GM12873 (cell line): Measurements from ENCODE around the gene NXN.

Experiments
- TF ChIP-seq, protein P1 (sequence below): IDR thresholded peaks from 2 replicates; pipeline ENCODE4 v1.5.1; 2012; ENCODE audit warnings: low read depth, mild to moderate bottlenecking, moderate library complexity, low read length, control low read depth; ENCODE audit not compliant: insufficient read depth; ENCODE audit errors: missing control alignments

NXN gene

DNA sequence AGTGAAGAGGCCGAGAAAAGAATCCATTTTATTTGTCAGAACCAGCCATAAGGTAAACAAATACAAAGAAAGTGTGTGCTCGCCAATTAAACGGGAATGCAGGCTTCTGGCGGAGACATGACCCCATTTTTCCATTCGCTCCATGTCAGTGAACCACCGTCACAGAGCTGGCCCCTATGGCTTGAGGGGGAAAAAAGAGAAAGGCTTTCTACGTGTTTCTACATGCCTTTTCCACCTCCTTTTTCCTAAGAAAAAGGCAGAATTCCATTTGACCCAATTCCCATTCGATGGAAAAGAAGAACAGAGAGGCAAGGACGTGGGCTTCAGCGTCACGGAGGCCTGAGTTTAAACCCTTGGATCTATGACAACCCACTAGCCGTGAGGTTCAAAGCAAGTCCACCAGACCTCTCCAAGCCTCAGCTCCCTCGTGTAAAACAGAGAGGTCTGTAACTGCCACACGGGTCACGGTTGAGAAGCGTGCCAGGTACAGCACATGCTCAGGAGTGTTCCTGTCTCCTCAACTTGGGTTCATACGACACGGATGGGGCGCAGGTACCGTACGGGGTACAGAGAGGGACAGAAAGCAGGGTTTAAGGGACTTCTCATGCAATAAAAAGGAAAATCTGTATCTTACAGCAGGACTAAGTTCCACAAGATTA, 91.9 kb downstream of the NXN start:
- TF ChIP-seq, protein P1, sequence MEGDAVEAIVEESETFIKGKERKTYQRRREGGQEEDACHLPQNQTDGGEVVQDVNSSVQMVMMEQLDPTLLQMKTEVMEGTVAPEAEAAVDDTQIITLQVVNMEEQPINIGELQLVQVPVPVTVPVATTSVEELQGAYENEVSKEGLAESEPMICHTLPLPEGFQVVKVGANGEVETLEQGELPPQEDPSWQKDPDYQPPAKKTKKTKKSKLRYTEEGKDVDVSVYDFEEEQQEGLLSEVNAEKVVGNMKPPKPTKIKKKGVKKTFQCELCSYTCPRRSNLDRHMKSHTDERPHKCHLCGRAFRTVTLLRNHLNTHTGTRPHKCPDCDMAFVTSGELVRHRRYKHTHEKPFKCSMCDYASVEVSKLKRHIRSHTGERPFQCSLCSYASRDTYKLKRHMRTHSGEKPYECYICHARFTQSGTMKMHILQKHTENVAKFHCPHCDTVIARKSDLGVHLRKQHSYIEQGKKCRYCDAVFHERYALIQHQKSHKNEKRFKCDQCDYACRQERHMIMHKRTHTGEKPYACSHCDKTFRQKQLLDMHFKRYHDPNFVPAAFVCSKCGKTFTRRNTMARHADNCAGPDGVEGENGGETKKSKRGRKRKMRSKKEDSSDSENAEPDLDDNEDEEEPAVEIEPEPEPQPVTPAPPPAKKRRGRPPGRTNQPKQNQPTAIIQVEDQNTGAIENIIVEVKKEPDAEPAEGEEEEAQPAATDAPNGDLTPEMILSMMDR: no peak

DNA sequence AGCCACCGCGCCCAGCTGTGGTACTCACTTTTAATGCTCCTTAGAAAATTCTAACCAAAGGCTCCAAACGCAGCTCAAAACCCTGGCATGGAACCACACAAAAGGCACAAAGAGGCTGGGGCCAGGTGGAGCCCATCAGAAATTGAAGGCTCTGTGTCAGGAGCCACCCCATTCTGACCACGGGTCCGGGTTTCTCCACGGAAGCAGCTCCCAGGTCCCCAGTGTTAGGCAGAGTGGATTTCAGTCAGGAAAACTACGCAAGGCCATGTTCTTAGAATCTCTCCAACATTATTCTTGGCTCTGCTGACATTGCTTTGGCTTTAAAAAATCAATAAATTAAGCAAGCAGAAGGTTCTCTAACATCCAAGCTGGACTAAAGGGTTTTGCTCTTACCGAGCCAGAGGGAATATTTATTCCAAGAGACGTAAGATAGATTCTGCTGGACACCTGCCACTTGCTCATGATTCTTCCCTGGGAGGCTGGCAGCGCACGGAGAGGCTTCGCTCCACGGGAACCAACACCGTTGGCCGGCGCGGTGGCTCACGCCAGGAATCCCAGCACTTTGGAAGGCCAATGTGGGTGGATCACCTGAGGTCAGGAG, 93.5 kb downstream of the NXN start:
- TF ChIP-seq, protein P1: no peak

DNA sequence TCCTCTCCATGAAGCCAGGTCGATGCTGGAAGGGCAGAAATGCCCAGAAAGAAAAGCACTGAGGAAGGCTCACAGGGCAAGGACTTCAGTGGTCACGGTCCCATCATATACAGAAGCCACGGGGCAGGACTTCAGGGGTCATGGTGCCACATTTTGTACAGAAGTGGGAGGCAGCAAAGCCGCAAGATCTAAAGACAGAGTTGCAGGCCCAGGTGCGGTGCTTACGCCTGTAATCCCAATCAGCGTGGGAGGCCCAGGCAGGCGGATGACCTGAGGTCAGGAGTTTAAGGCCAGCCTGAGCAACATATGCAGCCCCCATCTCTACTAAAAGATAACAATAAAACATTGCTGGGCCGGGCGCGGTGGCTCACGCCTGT, 96.0 kb downstream of the NXN start:
- TF ChIP-seq, protein P1: no peak

DNA sequence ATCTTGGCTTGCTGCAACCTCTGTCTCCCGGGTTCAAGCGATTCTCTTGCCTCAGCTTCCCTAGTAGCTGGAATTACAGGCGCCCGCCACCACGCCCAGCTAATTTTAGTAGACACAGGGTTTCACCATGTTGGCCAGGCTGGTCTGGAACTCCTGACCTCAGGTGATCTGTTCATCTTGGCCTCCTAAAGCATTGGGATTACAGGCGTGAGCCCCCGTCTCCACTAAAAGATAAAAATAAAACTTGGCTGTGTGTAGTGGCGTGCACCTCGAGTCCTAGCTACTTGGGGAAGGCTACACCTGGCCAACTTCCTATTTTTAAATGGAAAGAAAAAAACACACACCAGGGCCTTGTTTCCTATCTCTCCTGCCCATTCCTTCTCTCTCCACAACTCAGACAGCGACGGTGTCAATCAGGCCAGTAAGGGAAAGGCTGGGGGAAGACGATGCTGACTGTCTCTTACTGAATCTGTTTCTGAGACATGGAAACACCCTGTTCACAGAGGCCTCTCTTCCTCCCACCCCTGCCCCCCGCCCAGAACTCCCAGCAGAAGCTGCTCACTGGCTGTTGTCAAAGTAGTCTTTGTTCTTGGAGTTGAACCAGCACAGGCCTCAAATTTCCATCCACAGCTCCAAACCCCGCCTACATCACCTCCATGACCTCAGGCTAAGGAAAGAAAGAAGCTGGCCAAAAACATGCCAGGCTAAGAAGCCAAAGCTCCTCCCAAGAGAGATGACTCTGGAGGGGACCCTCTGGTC, 96.6 kb downstream of the NXN start:
- TF ChIP-seq, protein P1: no peak

DNA sequence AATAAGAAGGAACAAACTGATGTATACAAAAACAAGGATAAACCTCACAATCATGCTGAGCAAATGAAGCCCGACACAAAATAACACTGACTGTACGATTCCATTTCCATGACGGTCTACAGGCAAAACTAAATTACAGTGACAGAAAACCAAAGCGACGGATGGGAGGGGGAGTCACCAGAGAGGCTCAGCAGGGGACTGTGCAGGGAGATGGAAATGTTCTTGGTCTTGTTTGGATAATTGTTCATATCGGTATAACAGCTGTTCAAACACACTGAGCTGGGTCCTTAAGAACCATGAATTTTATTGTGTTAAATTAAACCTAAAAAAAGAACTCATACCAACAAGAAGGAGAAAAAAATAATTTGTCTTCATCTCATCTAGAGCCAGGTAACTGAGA, 97.8 kb downstream of the NXN start:
- TF ChIP-seq, protein P1: no peak

DNA sequence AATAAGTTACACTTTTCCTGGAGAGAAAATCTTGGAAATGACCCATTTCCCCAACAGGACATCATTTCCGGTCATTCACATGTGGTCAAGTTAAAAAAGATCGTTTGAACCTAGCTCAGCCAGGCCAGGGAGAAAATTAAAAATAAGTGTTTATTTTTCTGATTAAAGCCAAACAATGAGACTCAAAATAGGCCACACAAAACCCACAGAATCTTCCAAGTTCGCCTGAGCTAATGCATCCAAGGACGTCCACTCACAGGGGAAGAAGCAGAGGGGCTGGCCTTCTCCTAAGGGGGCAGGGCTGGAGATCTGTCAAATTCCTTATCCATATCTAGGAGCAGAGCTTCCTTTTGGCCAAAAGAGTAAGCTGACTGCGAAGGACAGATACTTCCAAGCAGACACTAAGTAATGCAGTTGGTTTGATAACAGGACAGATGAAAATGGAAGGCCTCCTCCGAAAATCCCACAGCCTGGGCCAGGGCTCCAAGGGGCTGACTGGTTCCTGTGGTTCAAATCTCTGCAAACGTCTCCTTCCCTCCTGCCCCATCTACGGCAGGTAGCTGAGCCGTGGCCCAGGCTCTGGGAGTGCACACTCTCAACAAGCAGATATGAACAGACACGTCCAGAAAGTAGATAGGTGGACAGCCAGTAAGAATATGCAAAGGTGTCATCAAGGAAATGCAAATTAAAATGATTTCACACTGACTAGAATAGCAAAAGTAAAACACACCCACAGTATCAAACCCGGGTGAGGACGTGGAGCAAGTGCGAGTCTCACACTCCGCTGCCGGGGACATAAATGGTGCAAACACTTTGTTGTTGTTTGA, 98.9 kb downstream of the NXN start:
- TF ChIP-seq, protein P1: no peak
